OCI-LY7 (cell line): ENCODE data around the gene FMNL2.

Experiments
- EZH2phosphoT487 ChIP-seq: fragments of 200-600 bp; sonication (generic); IDR thresholded peaks from 2 replicates; pipeline ENCODE4 v1.6.1; 2018; ENCODE audit warnings: low read depth, borderline replicate concordance, mild to moderate bottlenecking, mixed run types, antibody characterized with exemption, low read length, moderate library complexity, mixed read lengths
- TF ChIP-seq, protein P1 (sequence below): fragments of 200-600 bp; sonication (generic); conservative IDR thresholded peaks from 2 replicates; pipeline ENCODE4 v1.5.1; 2014; ENCODE audit warnings: mild to moderate bottlenecking, antibody characterized with exemption, low read length, moderate library complexity, mixed read lengths

GRCh38 chr2:152696476-152696875, 361.5 kb downstream of the FMNL2 start:
- TF ChIP-seq, protein P1, sequence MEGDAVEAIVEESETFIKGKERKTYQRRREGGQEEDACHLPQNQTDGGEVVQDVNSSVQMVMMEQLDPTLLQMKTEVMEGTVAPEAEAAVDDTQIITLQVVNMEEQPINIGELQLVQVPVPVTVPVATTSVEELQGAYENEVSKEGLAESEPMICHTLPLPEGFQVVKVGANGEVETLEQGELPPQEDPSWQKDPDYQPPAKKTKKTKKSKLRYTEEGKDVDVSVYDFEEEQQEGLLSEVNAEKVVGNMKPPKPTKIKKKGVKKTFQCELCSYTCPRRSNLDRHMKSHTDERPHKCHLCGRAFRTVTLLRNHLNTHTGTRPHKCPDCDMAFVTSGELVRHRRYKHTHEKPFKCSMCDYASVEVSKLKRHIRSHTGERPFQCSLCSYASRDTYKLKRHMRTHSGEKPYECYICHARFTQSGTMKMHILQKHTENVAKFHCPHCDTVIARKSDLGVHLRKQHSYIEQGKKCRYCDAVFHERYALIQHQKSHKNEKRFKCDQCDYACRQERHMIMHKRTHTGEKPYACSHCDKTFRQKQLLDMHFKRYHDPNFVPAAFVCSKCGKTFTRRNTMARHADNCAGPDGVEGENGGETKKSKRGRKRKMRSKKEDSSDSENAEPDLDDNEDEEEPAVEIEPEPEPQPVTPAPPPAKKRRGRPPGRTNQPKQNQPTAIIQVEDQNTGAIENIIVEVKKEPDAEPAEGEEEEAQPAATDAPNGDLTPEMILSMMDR, result no peak
- no peak for TF ChIP-seq EZH2phosphoT487
